GM12874 (cell line): Measurements from ENCODE around the gene LCE2D.
"Not testable (repeated sequence)": the region's sequence is repeated elsewhere in the genome, so short reads cannot be mapped to it uniquely, and the experiment has no call there.

Source experiments
- TF ChIP-seq, protein P1 (sequence below): IDR thresholded peaks from 2 replicates; pipeline ENCODE4 v1.5.1; 2011; ENCODE audit warnings: low read depth, mild to moderate bottlenecking, control low read depth, low read length, moderate library complexity; ENCODE audit not compliant: insufficient read depth

Gene LCE2D

DNA sequence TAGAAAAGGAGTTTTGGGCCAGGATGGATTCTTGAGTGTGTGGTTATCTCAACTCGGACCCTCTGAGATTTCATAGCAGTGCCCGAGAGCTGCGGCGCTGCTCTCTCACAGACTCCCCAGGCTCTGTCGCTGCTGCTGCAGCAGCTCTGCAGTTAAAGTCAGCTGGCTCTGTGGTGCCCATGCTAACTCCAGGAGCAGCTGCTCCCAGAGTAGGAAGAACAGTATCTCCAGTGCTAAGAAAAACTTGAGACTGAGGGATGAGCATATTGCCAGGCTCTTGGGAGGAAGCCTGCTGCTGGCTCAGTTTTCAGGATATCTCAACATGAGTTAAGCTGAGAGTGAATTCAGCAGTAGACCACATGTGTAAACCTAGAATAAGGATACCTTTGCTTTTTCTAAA is 4.5 kb downstream of the LCE2D start:
- TF ChIP-seq, protein P1, sequence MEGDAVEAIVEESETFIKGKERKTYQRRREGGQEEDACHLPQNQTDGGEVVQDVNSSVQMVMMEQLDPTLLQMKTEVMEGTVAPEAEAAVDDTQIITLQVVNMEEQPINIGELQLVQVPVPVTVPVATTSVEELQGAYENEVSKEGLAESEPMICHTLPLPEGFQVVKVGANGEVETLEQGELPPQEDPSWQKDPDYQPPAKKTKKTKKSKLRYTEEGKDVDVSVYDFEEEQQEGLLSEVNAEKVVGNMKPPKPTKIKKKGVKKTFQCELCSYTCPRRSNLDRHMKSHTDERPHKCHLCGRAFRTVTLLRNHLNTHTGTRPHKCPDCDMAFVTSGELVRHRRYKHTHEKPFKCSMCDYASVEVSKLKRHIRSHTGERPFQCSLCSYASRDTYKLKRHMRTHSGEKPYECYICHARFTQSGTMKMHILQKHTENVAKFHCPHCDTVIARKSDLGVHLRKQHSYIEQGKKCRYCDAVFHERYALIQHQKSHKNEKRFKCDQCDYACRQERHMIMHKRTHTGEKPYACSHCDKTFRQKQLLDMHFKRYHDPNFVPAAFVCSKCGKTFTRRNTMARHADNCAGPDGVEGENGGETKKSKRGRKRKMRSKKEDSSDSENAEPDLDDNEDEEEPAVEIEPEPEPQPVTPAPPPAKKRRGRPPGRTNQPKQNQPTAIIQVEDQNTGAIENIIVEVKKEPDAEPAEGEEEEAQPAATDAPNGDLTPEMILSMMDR = no peak

DNA sequence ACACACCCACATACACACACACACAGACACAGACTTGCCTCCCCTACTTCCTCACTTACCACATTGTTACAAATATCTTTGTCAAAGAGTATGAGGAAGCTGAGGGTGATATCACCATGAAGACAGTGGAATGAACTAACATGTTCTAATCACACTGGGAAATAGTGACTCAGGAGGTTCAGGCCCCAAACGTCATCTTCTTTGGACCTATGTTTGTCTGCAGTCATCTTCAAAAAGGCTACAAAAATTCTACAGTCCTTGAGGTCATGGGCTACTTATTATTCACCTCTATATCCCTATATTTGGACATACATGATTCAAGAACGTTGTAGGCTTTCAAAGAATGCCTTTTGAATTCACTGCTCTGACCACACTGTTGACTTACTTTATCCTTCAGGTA is 9.8 kb downstream of the LCE2D start:
- TF ChIP-seq, protein P1 = no peak

DNA sequence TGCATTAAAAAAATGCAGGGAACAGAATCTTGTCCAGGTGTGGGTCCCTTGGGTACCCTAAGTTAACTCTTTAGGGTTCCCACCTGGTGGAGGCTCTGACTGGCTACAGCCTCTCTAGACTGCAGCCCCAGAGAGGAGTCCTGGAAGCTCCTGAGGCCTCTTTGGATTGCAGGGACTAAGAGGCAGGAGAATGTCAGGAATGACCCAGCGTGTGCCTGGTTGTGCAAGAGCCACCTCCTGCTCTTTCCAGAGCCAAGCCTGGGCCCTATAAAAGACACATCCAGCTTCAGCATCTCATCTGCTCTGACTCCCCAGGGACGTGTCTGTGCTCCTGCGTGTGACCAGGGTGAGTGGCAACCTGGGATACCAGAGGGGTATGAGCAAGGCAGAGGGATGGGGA is 11.8 kb downstream of the LCE2D start, which contains the start of gene LCE2C:
TSS of gene LCE2C (plus strand) at position 297 of the 400 bp plus-strand sequence. CDS start 737 bp downstream, outside the sequence.
- TF ChIP-seq, protein P1 = not testable (repeated sequence)

DNA sequence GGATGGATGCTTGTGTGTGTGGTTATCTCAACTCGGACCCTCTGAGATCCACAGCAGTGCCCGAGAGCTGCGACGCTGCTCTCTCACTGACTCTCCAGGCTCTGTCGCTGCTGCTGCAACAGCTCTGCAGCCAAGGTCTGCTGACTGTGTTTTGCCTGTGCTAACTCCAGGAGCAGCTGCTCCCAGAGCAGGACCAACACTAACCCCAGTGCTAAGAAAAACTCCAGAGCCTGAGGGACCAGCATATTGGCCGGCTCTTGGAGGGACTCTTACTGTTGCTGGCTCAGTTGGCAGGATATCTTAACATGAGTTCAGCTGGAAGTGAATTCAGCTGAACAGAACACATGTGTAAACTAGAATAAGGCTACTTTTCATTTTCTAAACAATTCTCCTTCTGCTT is 16.3 kb downstream of the LCE2D start:
- TF ChIP-seq, protein P1 = no peak

DNA sequence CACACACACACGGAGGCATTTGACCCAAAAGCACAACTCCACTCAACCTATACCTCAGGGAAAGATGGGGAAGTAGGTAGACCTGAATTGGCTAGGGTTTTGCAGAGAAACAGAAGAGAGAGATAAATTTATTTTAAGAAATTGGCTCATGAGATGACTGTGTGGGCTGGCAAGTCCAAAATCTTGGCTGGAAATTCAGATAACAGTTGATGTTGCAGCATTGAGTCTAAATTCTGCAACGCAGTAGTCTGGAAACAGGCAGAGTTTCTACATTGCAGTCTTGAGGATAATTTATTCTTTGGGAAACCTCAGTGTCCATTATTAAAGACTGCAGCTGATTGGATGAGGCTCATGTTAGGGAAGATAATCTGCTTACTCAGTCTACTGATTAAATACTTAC is 18.4 kb downstream of the LCE2D start:
- TF ChIP-seq, protein P1 = no peak

DNA sequence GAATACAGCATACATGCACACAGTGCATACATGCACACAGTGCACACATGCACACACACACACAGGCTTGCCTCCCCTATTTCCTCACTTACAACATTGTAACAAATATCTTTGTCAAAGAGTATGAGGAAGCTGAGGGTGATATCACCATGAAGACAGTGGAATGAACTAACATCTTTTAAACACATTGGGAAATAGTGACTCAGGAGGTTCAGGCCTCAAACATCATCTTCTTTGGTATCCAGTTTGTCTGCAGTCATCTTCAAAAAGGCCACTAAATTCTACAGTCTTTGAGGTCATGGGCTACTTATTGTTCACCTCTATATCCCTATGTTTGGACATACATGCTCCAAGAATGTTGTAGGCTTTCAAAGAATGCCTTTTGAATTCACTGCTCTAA is 20.7 kb downstream of the LCE2D start:
- TF ChIP-seq, protein P1 = no peak

DNA sequence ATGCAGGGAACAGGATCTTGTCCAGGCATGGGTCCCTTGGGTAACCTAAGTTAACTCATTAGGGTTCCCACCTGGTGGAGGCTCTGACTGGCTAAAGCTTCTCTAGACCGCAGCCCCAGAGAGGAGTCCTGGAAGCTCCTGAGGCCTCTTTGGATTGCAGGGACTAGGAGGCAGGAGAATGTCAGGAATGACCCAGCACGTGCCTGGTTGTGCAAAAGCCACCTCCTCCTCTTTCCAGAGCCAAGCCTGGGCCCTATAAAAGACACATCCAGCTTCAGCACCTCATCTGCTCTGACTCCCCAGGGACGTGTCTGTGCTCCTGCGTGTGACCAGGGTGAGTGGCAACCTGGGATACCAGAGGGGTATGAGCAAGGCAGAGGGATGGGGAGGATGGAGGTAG is 22.6 kb downstream of the LCE2D start, which contains the start of gene LCE2B:
TSS of gene LCE2B (plus strand) at position 301 of the 400 bp plus-strand sequence. CDS start 721 bp downstream, outside the sequence.
- TF ChIP-seq, protein P1 = not testable (repeated sequence)
